H1 (cell line): ENCODE data around the gene ALOX12. TPM values are rescaled to one million over a fixed set of nuclear protein-coding genes. Genes with fewer than 3 reads are reported as not detected.
A peak's percentile ranks its signal among the peaks of the same experiment; 100 is the strongest.

Experiments used
- CTCF ChIA-PET: fragments of 300-600 bp; sonication (Branson Sonifier 250); formaldehyde crosslinking; loops from one replicate; lab custom pipeline; 2021; ENCODE audit not compliant: partially characterized antibody; lab: Charles Lee
- POLR2A ChIA-PET: fragments of 300-600 bp; sonication (Branson Sonifier 250); formaldehyde crosslinking; loops from one replicate; lab custom pipeline; 2021; ENCODE audit warnings: inconsistent platforms; ENCODE audit not compliant: partially characterized antibody; lab: Charles Lee
- DNase-seq, 2 experiments: peaks; one replicate each; pipeline versions ENCODE4 v3.0.0 to v3.0.0-alpha.2; 2010 to 2022; ENCODE audit warnings: low spot score in 2 of 2, low read depth in 1 of 2, mixed read lengths in 1 of 2
- FAIRE-seq: peaks from 2 replicates; lab custom pipeline; 2011; peaks lifted over from hg19 to GRCh38; lab: Jason Lieb, UNC
- H2AFZ ChIP-seq: 2 replicates; pipeline ENCODE4 v1.8.1; 2012; ENCODE audit warnings: low read length, inconsistent platforms
- H2AK5ac ChIP-seq: 2 replicates; pipeline ENCODE4 v1.6.1; 2013; ENCODE audit warnings: low read depth, low read length
- H2BK120ac ChIP-seq: replicated peaks from 2 replicates; pipeline ENCODE3; 2013; ENCODE audit warnings: low read depth, low read length, inconsistent platforms
- H2BK12ac ChIP-seq: 2 replicates; pipeline ENCODE4 v1.6.1; 2013; ENCODE audit warnings: low read depth, low read length
- H2BK15ac ChIP-seq: 2 replicates; pipeline ENCODE4 v1.6.1; 2013; ENCODE audit warnings: low read length
- H2BK20ac ChIP-seq: 2 replicates; pipeline ENCODE4 v1.6.1; 2013; ENCODE audit warnings: low read length
- H2BK5ac ChIP-seq: 2 replicates; pipeline ENCODE4 v1.6.1; 2013; ENCODE audit warnings: low read depth, low read length
- H3K14ac ChIP-seq: 2 replicates; pipeline ENCODE4 v1.6.1; 2013; ENCODE audit warnings: inconsistent platforms; ENCODE audit not compliant: insufficient read length
- H3K18ac ChIP-seq: 2 replicates; pipeline ENCODE4 v1.6.1; 2013; ENCODE audit warnings: low read length; ENCODE audit errors: extremely low read depth
- H3K23ac ChIP-seq: 2 replicates; pipeline ENCODE4 v1.6.1; 2013; ENCODE audit warnings: inconsistent platforms; ENCODE audit not compliant: insufficient read length
- H3K23me2 ChIP-seq: 2 replicates; pipeline ENCODE4 v1.6.1; 2013; ENCODE audit warnings: low read depth, low read length
- H3K27ac ChIP-seq: 2 replicates; pipeline ENCODE4 v1.6.1; 2011; ENCODE audit warnings: low read depth, low read length, inconsistent platforms
- H3K27me3 ChIP-seq, 4 experiments: replicated peaks in 1 of 4; 1 replicate in 1 of 4; 2 replicates in 3 of 4; pipeline versions ENCODE4 v1.6.1 to v1.8.1; 2011 to 2013; ENCODE audit warnings: low read length in 3 of 4, mild to moderate bottlenecking in 3 of 4, inconsistent platforms in 2 of 4, mixed read lengths in 2 of 4, moderate library complexity in 1 of 4; ENCODE audit not compliant: control insufficient read depth in 3 of 4, insufficient read depth in 3 of 4; ENCODE audit errors: extremely low read depth in 1 of 4
- H3K36me3 ChIP-seq, 4 experiments: 2 replicates each; pipeline versions ENCODE4 v1.6.1 to v1.8.1; 2011 to 2013; ENCODE audit warnings: mild to moderate bottlenecking in 4 of 4, low read length in 3 of 4, moderate library complexity in 2 of 4, control low read depth in 1 of 4, inconsistent platforms in 1 of 4; ENCODE audit not compliant: insufficient read depth in 4 of 4, control insufficient read depth in 2 of 4
- H3K4ac ChIP-seq: replicated peaks from 2 replicates; pipeline ENCODE3; 2013; ENCODE audit warnings: low read length, low read depth, mixed read lengths, inconsistent platforms; ENCODE audit not compliant: insufficient read length
- H3K4me1 ChIP-seq, 4 experiments: replicated peaks in 1 of 4; 1 replicate in 1 of 4; 2 replicates in 3 of 4; pipeline versions ENCODE4 v1.6.1 to v1.8.1; 2011 to 2013; ENCODE audit warnings: low read length in 3 of 4, inconsistent platforms in 2 of 4, mixed read lengths in 1 of 4; ENCODE audit not compliant: insufficient read depth in 4 of 4, control insufficient read depth in 3 of 4
- H3K4me2 ChIP-seq, 2 experiments: 2 replicates each; pipeline versions ENCODE4 v1.6.1 to v1.8.1; 2011 to 2013; ENCODE audit warnings: low read depth in 2 of 2, low read length in 2 of 2, control low read depth in 1 of 2, inconsistent platforms in 1 of 2, mild to moderate bottlenecking in 1 of 2; ENCODE audit not compliant: insufficient read depth in 1 of 2
- H3K4me3 ChIP-seq, 4 experiments: fragments of 200-600, 300-600 bp in 1 of 4; sonication (generic), shearing (Covaris generic), sonication (Bioruptor Twin) in 1 of 4; 2 replicates each; pipeline versions ENCODE4 v1.5.1 to v1.8.1; 2011 to 2016; ENCODE audit warnings: low read length in 4 of 4, low read depth in 3 of 4, control low read depth in 2 of 4, inconsistent platforms in 2 of 4, mild to moderate bottlenecking in 2 of 4, mixed read lengths in 1 of 4, moderate library complexity in 1 of 4; ENCODE audit not compliant: insufficient read depth in 2 of 4; ENCODE audit errors: extremely low read depth in 1 of 4
- H3K56ac ChIP-seq: replicated peaks from 2 replicates; pipeline ENCODE3; 2013; ENCODE audit warnings: low read depth, mild to moderate bottlenecking, mixed read lengths, low read length, inconsistent platforms; ENCODE audit not compliant: insufficient read length
- H3K79me1 ChIP-seq: 2 replicates; pipeline ENCODE4 v1.6.1; 2013; ENCODE audit warnings: low read depth, low read length, control low read depth
- H3K79me2 ChIP-seq, 2 experiments: 2 replicates each; pipeline versions ENCODE4 v1.6.1 to v1.8.1; 2012 to 2013; ENCODE audit warnings: low read length in 2 of 2, mild to moderate bottlenecking in 2 of 2, inconsistent platforms in 1 of 2; ENCODE audit not compliant: insufficient read depth in 2 of 2, control insufficient read depth in 1 of 2
- H3K9ac ChIP-seq, 4 experiments: replicated peaks in 1 of 4; 1 replicate in 1 of 4; 2 replicates in 3 of 4; pipeline versions ENCODE4 v1.6.1 to v1.8.1; 2011 to 2013; ENCODE audit warnings: low read depth in 3 of 4, low read length in 3 of 4, control low read depth in 2 of 4, mild to moderate bottlenecking in 2 of 4, moderate library complexity in 2 of 4, inconsistent platforms in 1 of 4; ENCODE audit errors: extremely low read depth in 1 of 4
- H3K9me3 ChIP-seq, 2 experiments: 2 replicates each; pipeline versions ENCODE4 v1.6.1 to v1.8.1; 2012 to 2013; ENCODE audit warnings: mild to moderate bottlenecking in 2 of 2, moderate library complexity in 2 of 2, control low read depth in 1 of 2, inconsistent platforms in 1 of 2, low read depth in 1 of 2, low read length in 1 of 2, mixed read lengths in 1 of 2; ENCODE audit not compliant: insufficient read depth in 2 of 2
- H4K20me1 ChIP-seq, 2 experiments: replicated peaks in 1 of 2; 2 replicates each; pipeline versions ENCODE3 to v1.8.1; 2011 to 2013; ENCODE audit warnings: inconsistent platforms in 2 of 2, low read length in 2 of 2, mild to moderate bottlenecking in 1 of 2; ENCODE audit not compliant: insufficient read depth in 2 of 2, control insufficient read depth in 1 of 2
- H4K5ac ChIP-seq: 2 replicates; pipeline ENCODE4 v1.6.1; 2013; ENCODE audit warnings: low read length, low read depth, mixed read lengths, inconsistent platforms; ENCODE audit not compliant: insufficient read length
- H4K8ac ChIP-seq: 2 replicates; pipeline ENCODE4 v1.8.0; 2013; ENCODE audit warnings: mild to moderate bottlenecking, moderate library complexity, low read length, inconsistent platforms; ENCODE audit not compliant: insufficient read depth; ENCODE audit errors: extremely low read depth
- H4K91ac ChIP-seq: replicated peaks from 2 replicates; pipeline ENCODE3; 2013; ENCODE audit warnings: low read length, mixed read lengths, inconsistent platforms; ENCODE audit not compliant: insufficient read length
- CHD2 ChIP-seq: IDR thresholded peaks from 2 replicates; pipeline ENCODE4 v1.6.1; 2012; ENCODE audit warnings: low read length, improper control_type of control experiment
- HDAC6 ChIP-seq: IDR thresholded peaks from one replicate; pipeline ENCODE4 v1.7.1; 2012; ENCODE audit warnings: low read depth, mild to moderate bottlenecking, inconsistent platforms, low read length, moderate library complexity
- RFX5 ChIP-seq: IDR thresholded peaks from 2 replicates; pipeline ENCODE4 v1.6.1; 2011; ENCODE audit warnings: low read depth, low read length, improper control_type of control experiment, borderline replicate concordance
- SP4 ChIP-seq: IDR thresholded peaks from 2 replicates; pipeline ENCODE4 v1.6.1; 2012; ENCODE audit warnings: low read length, inconsistent platforms
- SRF ChIP-seq: IDR thresholded peaks from 2 replicates; pipeline ENCODE4 v1.6.1; 2011; ENCODE audit warnings: mild to moderate bottlenecking, low read depth, low read length, moderate library complexity
- TAF1 ChIP-seq: IDR thresholded peaks from 2 replicates; pipeline ENCODE4 v1.6.1; 2011; ENCODE audit warnings: mild to moderate bottlenecking, low read depth, low read length
- TAF7 ChIP-seq: optimal IDR thresholded peaks from 2 replicates; pipeline ENCODE3; 2011; ENCODE audit warnings: low read depth, mild to moderate bottlenecking, inconsistent platforms, low read length, moderate library complexity, borderline replicate concordance
- WGBS, 2 experiments: shearing (Covaris generic) in 1 of 2; methylation state at CpG; one replicate each; pipeline versions ENCODE4 v1.1.6 to v1.1.7; 2013 to 2015; ENCODE audit warnings: low lambda C conversion rate in 2 of 2, mixed read lengths in 2 of 2, inconsistent platforms in 1 of 2, low coverage in 1 of 2, missing lambda C conversion rate in 1 of 2; ENCODE audit not compliant: insufficient replicate concordance in 2 of 2, insufficient coverage in 1 of 2, insufficient read length in 1 of 2; ENCODE audit errors: extremely low coverage in 1 of 2, missing lambda C conversion rate in 1 of 2; 5-methylcytosine and 5-hydroxymethylcytosine counted together
- polyA plus RNA-seq, 7 experiments: library from polyadenylated mRNA; depleted of rRNA in 3 of 7; stranded (reverse) in 5 of 7; unstranded in 2 of 7; fragments of >200 nt in 5 of 7; fragments of 200-250 nt in 2 of 7; gene quantifications; 1 replicate in 5 of 7; 2 replicates in 1 of 7; 4 replicates in 1 of 7; pipeline versions ENCODE4 v1.2.1 to v1.2.3, GENCODE V29; 2011 to 2013; ENCODE audit warnings: missing spikeins in 2 of 7, mixed read lengths in 2 of 7
- total RNA-seq: library from RNA; stranded (reverse); fragmentation: NEBNext Ultra II Directional; extraction: Animal tissue kit (Norgen Biotek cat#: 25700); gene quantifications from 2 replicates; pipeline ENCODE4 v1.2.1, GENCODE V29; 2021

The ALOX12 gene
- total and polyA plus RNA-seq, 2 of the 8 experiments (the other 6 are each of a cell fraction or from before 2014, with no cell fraction given): 1.4 to 2.0 TPM

DNA sequence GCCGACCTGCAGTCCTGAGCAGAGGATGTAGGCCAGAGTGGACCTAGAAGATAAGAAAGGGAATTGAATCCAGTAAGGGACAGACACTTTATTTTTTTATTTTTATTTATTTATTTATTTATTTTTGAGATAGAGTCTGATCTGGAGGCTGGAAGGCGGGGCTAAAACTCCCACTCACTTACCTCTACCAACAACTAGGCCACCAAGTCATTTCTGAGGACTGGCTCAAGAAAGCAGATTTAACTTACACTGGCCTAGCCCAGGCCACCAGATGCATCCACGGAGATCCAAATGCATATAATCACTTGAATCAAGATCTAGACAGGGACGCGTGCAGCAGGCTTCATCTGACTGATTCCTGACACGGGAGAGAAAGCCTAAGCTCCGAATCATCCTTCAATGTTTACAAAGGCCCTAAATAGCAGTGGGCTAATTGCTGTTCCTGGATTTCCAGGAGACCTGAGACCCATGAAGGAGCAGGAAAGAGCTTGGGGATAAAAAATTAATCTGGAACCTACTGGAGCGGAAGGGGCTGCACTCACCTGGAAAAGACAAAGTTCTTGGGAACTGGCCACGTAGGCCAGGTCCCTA lies 1.1 kb upstream of the ALOX12 start:
- Histone ChIP-seq H3K14ac (no peak overlapping the region), H3K4me3 (peak overlapping the region in 3 of 4 experiments; percentile 37 to 66 (median 53); a peak in 4 of 8 replicates), H3K23ac (no peak overlapping the region), H3K79me1 (no peaks in the 10 kb centered on the region), H3K56ac (no peak overlapping the region), H3K4me1 (peaks cover 0 to 9% (median 1%) of the 10 kb centered on the region in 4 experiments; a peak in 2 of 7 replicates), H2BK5ac (no peak overlapping the region), H2BK15ac (no peak overlapping the region), H4K91ac (no peak overlapping the region), H2BK12ac (no peak overlapping the region), H2AFZ (no peak overlapping the region), H3K4me2 (peak overlapping the region; percentile 80 to 84), H3K18ac (no peak overlapping the region), H3K9ac (no peak overlapping the region), H3K4ac (no peak overlapping the region), H3K27ac (no peak overlapping the region), H3K23me2 (peaks cover 10% of the 10 kb centered on the region; the same call in 1 of the 2 replicates), H3K36me3 (peaks cover 0 to 4% (median 0%) of the 10 kb centered on the region in 4 experiments; a peak in 1 of 8 replicates), H4K8ac (no peak overlapping the region; the same call in 1 of the 2 replicates), H4K20me1 (peaks cover 1 to 5% of the 10 kb centered on the region in 2 experiments), H2BK120ac (no peak overlapping the region), H3K79me2 (no peaks in the 10 kb centered on the region), H2BK20ac (no peak overlapping the region), H2AK5ac (no peak overlapping the region), H3K27me3 (peaks cover 2 to 39% (median 25%) of the 10 kb centered on the region in 4 experiments), H4K5ac (no peak overlapping the region), H3K9me3 (no peaks in the 10 kb centered on the region)
- WGBS, 2 experiments: 83% methylated on average over 9 of the region's 9 CpGs; no CpG with 5 or more reads in 1 of the 2 experiments
- CTCF ChIA-PET: interaction anchor here (0.9 to 2.1 kb wide), 9 partner anchors 8 to 152 kb away, joined by 3 to 11 read pairs (median 4); no protein-coding TSS in a partner anchor
- POLR2A ChIA-PET: interaction anchor here (1.0 to 1.7 kb wide), 2 partner anchors 8 to 17 kb away, joined by 3 to 5 read pairs; partner anchors contain the start of gene RNASEK
- TF ChIP-seq HDAC6 (no peak), RFX5 (no peak), TAF7 (no peak), CHD2 (no peak), SRF (no peak), TAF1 (no peak), SP4 (no peak)
- FAIRE-seq (no peak), DNase-seq (no peak)
